Astrocyte of the spinal cord (primary cell): ENCODE data around the gene LMAN2.
A peak's percentile ranks its signal among the peaks of the same experiment; 100 is the strongest.

ENCODE experiments used
- DNase-seq: peaks from one replicate; pipeline ENCODE4 v3.0.0; 2011; ENCODE audit warnings: low read depth, low spot score
- H3K4me3 ChIP-seq: 2 replicates; pipeline ENCODE4 v1.5.1; 2011; ENCODE audit warnings: low read depth, mild to moderate bottlenecking, low read length, moderate library complexity
- CTCF ChIP-seq: IDR thresholded peaks from 2 replicates; pipeline ENCODE4 v1.5.1; 2012; ENCODE audit warnings: low read depth, mild to moderate bottlenecking, low read length, inconsistent platforms
- in situ Hi-C: cut with HindIII; loops from 2 replicates; pipeline ENCODE4 v1.10.0; 2017; ENCODE audit warnings: low sequenced_read_pairs

Gene LMAN2

GRCh38 chr5:177351392-177352329, at the start of gene LMAN2:
Gene LMAN2 (minus strand): TSS chr5:177351668. CDS start chr5:177351647, 21 bp downstream.
- peak; percentile 96 for DNase-seq
- in situ Hi-C loops: no loop called here
- peak within 1 kb of the TSS; percentile 83 for H3K4me3 ChIP-seq
- no peak for TF ChIP-seq CTCF

- no peak within 1 kb of the TSS for H3K4me3 ChIP-seq
- in situ Hi-C loops: no loop called here
- no peak for TF ChIP-seq CTCF
- peak; percentile 27 for DNase-seq
These were observed 48.8 kb upstream of the LMAN2 start, which contains the start of gene PFN3 for GRCh38 chr5:177399997-177400868. Gene PFN3 (minus strand): TSS chr5:177400661. CDS start chr5:177400576, 85 bp downstream.

GRCh38 chr5:177397875-177398390, 46.5 kb upstream of the LMAN2 start:
- in situ Hi-C loops: no loop called here
- DNase-seq: no peak
- TF ChIP-seq CTCF: no peak
- H3K4me3 ChIP-seq: no peak overlapping the region

GRCh38 chr5:177396807-177397206, 45.3 kb upstream of the LMAN2 start:
- DNase-seq: no peak
- in situ Hi-C loops: no loop called here
- no peak for TF ChIP-seq CTCF
- no peak overlapping the region for H3K4me3 ChIP-seq

GRCh38 chr5:177396078-177396477, 44.6 kb upstream of the LMAN2 start:
- DNase-seq: no peak
- no peak for TF ChIP-seq CTCF
- in situ Hi-C loops: no loop called here
- no peak overlapping the region for H3K4me3 ChIP-seq

GRCh38 chr5:177393990-177394389, 42.5 kb upstream of the LMAN2 start:
- no peak overlapping the region for H3K4me3 ChIP-seq
- in situ Hi-C loops: no loop called here
- TF ChIP-seq CTCF: no peak
- no peak for DNase-seq
